Retinal pigment epithelial cell (primary cell): Measurements from ENCODE around the gene BLMH.

Experiments used
- DNase-seq: peaks from one replicate; pipeline ENCODE4 v3.0.0-alpha.2; 2010; ENCODE audit warnings: low read depth
- H3K4me3 ChIP-seq: 2 replicates; pipeline ENCODE4 v1.5.1; 2011; ENCODE audit warnings: mild to moderate bottlenecking, low read length, control low read depth, moderate library complexity
- CTCF ChIP-seq: conservative IDR thresholded peaks from 2 replicates; pipeline ENCODE4 v1.5.1; 2011; ENCODE audit warnings: low read depth, low read length, control low read depth, inconsistent platforms

Gene BLMH

GRCh38 chr17:30220414-30220813, 71.3 kb downstream of the BLMH start:
- no peak overlapping the region for H3K4me3 ChIP-seq
- no peak for DNase-seq
- TF ChIP-seq CTCF: no peak

GRCh38 chr17:30219833-30220232, 71.9 kb downstream of the BLMH start:
- DNase-seq: no peak
- no peak overlapping the region for H3K4me3 ChIP-seq
- TF ChIP-seq CTCF: no peak

- no peak overlapping the region for H3K4me3 ChIP-seq
- DNase-seq: no peak
- no peak for TF ChIP-seq CTCF
Measured at GRCh38 chr17:30219315-30219714, 72.4 kb downstream of the BLMH start.

- no peak for DNase-seq
- no peak overlapping the region for H3K4me3 ChIP-seq
- no peak for TF ChIP-seq CTCF
Measured at GRCh38 chr17:30218799-30219198, 72.9 kb downstream of the BLMH start.

GRCh38 chr17:30217746-30218245, 73.9 kb downstream of the BLMH start:
- no peak for DNase-seq
- no peak for TF ChIP-seq CTCF
- no peak overlapping the region for H3K4me3 ChIP-seq

- no peak for TF ChIP-seq CTCF
- H3K4me3 ChIP-seq: no peak overlapping the region
- DNase-seq: no peak
Measured at GRCh38 chr17:30217054-30217453, 74.7 kb downstream of the BLMH start.

GRCh38 chr17:30212750-30213149, 79.0 kb downstream of the BLMH start:
- no peak overlapping the region for H3K4me3 ChIP-seq
- no peak for TF ChIP-seq CTCF
- no peak for DNase-seq
